ENCODE measurements around the gene HOXB7. TPM values are rescaled to one million over a fixed set of nuclear protein-coding genes. Genes with fewer than 3 reads are reported as not detected.

The HOXB7 gene
- total and polyA plus RNA-seq, 8 donors = 0.35 to 1.3 (median 0.70) TPM; not detected in 2

DNA sequence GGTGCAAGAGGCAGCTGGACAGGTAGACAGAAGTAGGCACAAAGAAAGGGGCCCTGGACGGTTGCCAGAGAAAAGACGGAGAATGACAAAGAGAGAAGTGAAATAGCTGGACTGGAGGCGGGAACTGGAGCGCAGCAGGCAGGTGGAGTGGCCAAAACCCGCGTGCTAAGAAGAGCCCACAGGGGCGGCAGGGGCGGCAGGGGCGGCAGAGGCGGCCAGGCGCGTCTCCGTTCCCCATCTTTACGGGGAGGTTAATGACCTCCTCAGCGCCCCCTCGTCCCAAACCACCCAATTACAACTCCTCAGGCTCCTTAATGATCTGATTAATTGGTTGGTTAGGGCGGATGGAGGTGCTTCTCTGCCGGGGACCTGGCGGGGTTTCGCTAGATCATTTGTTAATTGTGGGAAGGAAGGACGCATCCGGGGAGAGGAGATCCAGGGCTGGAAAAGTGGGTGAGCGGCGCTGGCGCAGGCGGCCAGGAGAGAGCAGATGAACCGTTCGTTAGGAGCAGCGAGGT is 30.8 kb upstream of the HOXB7 start:
- no peak for DNase-seq
- TF ChIP-seq, protein P1, sequence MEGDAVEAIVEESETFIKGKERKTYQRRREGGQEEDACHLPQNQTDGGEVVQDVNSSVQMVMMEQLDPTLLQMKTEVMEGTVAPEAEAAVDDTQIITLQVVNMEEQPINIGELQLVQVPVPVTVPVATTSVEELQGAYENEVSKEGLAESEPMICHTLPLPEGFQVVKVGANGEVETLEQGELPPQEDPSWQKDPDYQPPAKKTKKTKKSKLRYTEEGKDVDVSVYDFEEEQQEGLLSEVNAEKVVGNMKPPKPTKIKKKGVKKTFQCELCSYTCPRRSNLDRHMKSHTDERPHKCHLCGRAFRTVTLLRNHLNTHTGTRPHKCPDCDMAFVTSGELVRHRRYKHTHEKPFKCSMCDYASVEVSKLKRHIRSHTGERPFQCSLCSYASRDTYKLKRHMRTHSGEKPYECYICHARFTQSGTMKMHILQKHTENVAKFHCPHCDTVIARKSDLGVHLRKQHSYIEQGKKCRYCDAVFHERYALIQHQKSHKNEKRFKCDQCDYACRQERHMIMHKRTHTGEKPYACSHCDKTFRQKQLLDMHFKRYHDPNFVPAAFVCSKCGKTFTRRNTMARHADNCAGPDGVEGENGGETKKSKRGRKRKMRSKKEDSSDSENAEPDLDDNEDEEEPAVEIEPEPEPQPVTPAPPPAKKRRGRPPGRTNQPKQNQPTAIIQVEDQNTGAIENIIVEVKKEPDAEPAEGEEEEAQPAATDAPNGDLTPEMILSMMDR (IDR thresholded peaks at IDR 0.05) = no peak
- no peak for ATAC-seq
- Histone ChIP-seq H3K27ac (no peak overlapping the region), H3K4me3 (no peak overlapping the region), H3K27me3 (peaks cover 3 to 51% (median 18%) of the 10 kb centered on the region in 4 donors), H3K4me1 (no peaks in the 10 kb centered on the region), H3K9me3 (no peaks in the 10 kb centered on the region), H3K36me3 (no peaks in the 10 kb centered on the region)
- 8 to 9% methylated on average over 29 of the region's 29 CpGs for WGBS, 2 donors
- FAIRE-seq = no peak
- intact Hi-C loops (cut with DNase I) = no loop called here

DNA sequence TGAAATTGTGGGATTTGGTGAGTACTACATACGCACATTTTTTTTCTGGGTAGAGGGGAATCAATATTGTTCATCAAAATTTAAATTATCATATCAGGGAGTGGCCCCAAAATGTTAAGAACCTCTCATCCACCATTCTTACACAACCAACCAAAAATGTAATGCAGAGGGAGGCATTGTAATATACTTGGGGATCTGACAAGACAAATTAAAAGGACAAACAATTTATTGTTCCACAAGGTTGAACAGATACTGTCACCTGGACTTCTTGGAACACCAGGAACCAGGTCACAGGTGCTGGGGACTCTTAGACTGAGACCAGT is 30.0 kb upstream of the HOXB7 start:
- no peak for FAIRE-seq
- Histone ChIP-seq H3K9me3 (no peaks in the 10 kb centered on the region), H3K4me3 (no peak overlapping the region), H3K36me3 (no peaks in the 10 kb centered on the region), H3K27ac (no peak overlapping the region), H3K4me1 (no peaks in the 10 kb centered on the region), H3K27me3 (peaks cover 3 to 51% (median 19%) of the 10 kb centered on the region in 4 donors)
- 48 to 59% methylated on average over 1 of the region's 1 CpG for WGBS, 2 donors
- no peak for ATAC-seq
- TF ChIP-seq, protein P1 (IDR thresholded peaks at IDR 0.05) = no peak
- no peak for DNase-seq
- intact Hi-C loops (cut with DNase I) = no loop called here

DNA sequence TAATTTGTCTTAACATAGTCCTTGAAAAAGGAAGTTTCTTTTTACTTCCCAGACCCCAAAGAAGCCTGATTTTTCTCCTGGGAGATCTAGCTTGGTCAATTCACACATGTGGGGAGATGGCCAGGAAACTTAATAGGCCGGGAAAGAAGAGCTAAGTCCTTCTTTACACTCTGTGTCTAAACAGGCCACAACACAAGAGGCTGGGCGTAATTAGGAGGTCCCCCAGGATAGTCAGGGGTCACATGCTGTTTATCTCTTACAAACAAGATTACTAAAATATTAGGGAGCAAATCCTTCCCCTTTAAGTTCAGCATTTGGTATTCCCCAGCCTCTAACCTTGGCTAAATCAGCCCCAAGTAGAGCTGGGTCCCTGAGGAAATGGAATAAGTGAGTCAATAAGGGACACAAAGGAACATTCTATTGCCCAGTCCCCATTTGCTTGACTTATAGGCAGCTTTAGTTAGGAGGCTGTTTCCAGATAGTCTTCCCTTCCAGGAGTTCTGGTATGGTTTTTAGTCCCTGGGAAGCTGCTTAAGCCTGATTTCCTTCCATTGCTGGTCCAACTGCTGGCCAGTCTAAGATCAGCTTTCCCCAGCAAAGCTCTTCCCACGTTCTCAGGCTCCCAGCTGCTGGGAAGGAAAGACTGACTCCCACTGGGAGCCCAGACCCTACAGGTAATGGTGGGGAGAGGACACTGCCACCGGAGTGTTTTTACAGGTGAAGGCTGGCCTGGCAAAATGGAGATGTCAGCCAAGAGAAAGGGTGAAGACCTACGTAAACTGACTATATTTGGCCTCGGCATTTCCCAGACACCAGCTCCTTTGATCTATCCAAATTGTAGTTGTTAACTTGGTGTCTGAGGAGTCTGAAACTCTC is 29.4 kb upstream of the HOXB7 start:
- intact Hi-C loops (cut with DNase I) = no loop called here
- Histone ChIP-seq H3K4me3 (no peak overlapping the region), H3K9me3 (no peaks in the 10 kb centered on the region), H3K4me1 (no peaks in the 10 kb centered on the region), H3K27ac (no peak overlapping the region), H3K36me3 (no peaks in the 10 kb centered on the region), H3K27me3 (peaks cover 3 to 57% (median 25%) of the 10 kb centered on the region in 4 donors)
- DNase-seq (no peak), ATAC-seq (no peak), FAIRE-seq (no peak)
- WGBS, 2 donors = 50 to 51% methylated on average over 6 of the region's 6 CpGs
- TF ChIP-seq, protein P1 (IDR thresholded peaks at IDR 0.05) = no peak

DNA sequence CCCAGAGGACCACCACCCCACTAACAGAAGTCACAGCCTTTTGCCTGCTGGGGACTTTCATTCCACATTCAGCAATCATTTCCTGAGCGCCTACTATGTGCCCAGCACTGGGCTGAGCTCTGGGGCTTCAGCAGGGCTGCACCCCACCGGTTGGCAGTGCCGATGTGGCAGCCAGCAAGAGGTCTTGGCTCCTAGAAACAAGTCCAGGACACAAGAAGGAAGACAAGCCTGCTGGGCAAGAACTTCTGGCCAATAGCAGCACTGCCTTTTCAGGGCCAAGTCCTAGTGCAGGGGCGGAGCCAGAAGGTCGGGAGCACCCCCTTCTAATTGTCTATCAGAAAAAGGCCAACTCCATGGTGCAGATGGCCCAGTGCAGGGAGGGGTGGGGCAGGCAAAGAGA is 28.3 kb upstream of the HOXB7 start:
- TF ChIP-seq, protein P1 (IDR thresholded peaks at IDR 0.05) = no peak
- FAIRE-seq (no peak), ATAC-seq (no peak), DNase-seq (no peak)
- Histone ChIP-seq H3K27me3 (peaks cover 3 to 67% (median 31%) of the 10 kb centered on the region in 4 donors), H3K36me3 (no peaks in the 10 kb centered on the region), H3K9me3 (no peaks in the 10 kb centered on the region), H3K4me1 (no peaks in the 10 kb centered on the region), H3K4me3 (no peak overlapping the region), H3K27ac (no peak overlapping the region)
- 17 to 23% methylated on average over 5 of the region's 5 CpGs for WGBS, 2 donors
- intact Hi-C loops (cut with DNase I) = no loop called here

Measured in pancreas (tissue), 10 donors.